NCI-H2196 (cell line): ENCODE results near the gene KCNQ1OT1.

Experiments used
- DNase-seq: peaks from one replicate; lab custom pipeline; 2025; ENCODE audit not compliant: unreplicated experiment; lab: John Stamatoyannopoulos, UW

The KCNQ1OT1 gene

GRCh38 chr11:2669634-2670469, 29.9 kb downstream of the KCNQ1OT1 start:
- DNase-seq, result no peak

- no peak for DNase-seq
Observed at GRCh38 chr11:2668876-2669275, 30.9 kb downstream of the KCNQ1OT1 start.

- DNase-seq, result no peak
Observed at GRCh38 chr11:2667940-2668339, 31.9 kb downstream of the KCNQ1OT1 start.

- no peak for DNase-seq
Observed at GRCh38 chr11:2666828-2667570, 32.8 kb downstream of the KCNQ1OT1 start.

GRCh38 chr11:2666401-2666741, 33.4 kb downstream of the KCNQ1OT1 start:
- DNase-seq, result no peak

GRCh38 chr11:2665526-2666400, 34.0 kb downstream of the KCNQ1OT1 start:
- no peak for DNase-seq

- no peak for DNase-seq
Observed at GRCh38 chr11:2664791-2665525, 34.8 kb downstream of the KCNQ1OT1 start.

GRCh38 chr11:2664376-2664775, 35.4 kb downstream of the KCNQ1OT1 start:
- no peak for DNase-seq

- no peak for DNase-seq
Observed at GRCh38 chr11:2663915-2664314, 35.9 kb downstream of the KCNQ1OT1 start.

GRCh38 chr11:2663506-2663905, 36.3 kb downstream of the KCNQ1OT1 start:
- DNase-seq, result no peak

GRCh38 chr11:2662430-2663299, 37.1 kb downstream of the KCNQ1OT1 start:
- DNase-seq, result no peak

- no peak for DNase-seq
Observed at GRCh38 chr11:2662024-2662312, 37.8 kb downstream of the KCNQ1OT1 start.

- no peak for DNase-seq
Observed at GRCh38 chr11:2661173-2662023, 38.4 kb downstream of the KCNQ1OT1 start.

GRCh38 chr11:2660357-2660939, 39.3 kb downstream of the KCNQ1OT1 start:
- DNase-seq, result no peak

- DNase-seq, result no peak
Observed at GRCh38 chr11:2657697-2658284, 42.0 kb downstream of the KCNQ1OT1 start.

- DNase-seq, result no peak
Observed at GRCh38 chr11:2656859-2657258, 42.9 kb downstream of the KCNQ1OT1 start.

GRCh38 chr11:2655834-2656622, 43.8 kb downstream of the KCNQ1OT1 start:
- DNase-seq, result peak; percentile 21
